ENCODE results near the gene CD2.

DNA sequence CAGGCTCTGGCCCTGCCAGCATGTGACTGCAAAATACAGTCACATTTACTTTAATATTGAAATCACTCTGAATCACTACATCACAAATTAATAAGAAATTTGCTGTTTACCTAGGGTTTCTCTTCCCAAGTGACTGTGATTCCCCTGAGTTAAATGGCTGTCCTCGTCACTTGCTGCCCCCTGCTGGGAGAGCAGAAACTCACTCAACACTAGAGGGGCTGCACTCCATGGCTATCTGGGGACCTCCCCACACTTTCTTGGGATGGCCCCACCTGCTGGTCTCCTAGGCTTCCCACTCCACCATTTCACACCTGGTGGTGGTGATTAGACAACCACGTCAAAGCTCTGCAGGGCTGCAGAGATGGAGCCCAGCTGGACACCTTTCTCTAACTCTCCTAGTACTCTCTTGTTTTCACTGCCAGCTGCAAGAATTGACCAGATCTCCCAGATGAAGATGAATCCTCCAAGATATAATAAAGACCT lies 63.4 kb downstream of the CD2 start:
- no peak for TF ChIP-seq EZH2 (IDR thresholded peaks at IDR 0.05; ENCODE audit: borderline replicate concordance, low read depth, low read length, severe bottlenecking)
- TF ChIP-seq, protein P1, sequence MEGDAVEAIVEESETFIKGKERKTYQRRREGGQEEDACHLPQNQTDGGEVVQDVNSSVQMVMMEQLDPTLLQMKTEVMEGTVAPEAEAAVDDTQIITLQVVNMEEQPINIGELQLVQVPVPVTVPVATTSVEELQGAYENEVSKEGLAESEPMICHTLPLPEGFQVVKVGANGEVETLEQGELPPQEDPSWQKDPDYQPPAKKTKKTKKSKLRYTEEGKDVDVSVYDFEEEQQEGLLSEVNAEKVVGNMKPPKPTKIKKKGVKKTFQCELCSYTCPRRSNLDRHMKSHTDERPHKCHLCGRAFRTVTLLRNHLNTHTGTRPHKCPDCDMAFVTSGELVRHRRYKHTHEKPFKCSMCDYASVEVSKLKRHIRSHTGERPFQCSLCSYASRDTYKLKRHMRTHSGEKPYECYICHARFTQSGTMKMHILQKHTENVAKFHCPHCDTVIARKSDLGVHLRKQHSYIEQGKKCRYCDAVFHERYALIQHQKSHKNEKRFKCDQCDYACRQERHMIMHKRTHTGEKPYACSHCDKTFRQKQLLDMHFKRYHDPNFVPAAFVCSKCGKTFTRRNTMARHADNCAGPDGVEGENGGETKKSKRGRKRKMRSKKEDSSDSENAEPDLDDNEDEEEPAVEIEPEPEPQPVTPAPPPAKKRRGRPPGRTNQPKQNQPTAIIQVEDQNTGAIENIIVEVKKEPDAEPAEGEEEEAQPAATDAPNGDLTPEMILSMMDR (IDR thresholded peaks at IDR 0.05; ENCODE audit: extremely low read depth in 1 of 2, insufficient read depth in 1 of 2, low read depth in 1 of 2, low read length in 2 of 2), result peak; percentile 66 to 73
- TF ChIP-seq POLR2A (IDR thresholded peaks at IDR 0.05; ENCODE audit: low read depth, low read length), result no peak
- TF ChIP-seq POLR2AphosphoS5 (IDR thresholded peaks at IDR 0.05; ENCODE audit: insufficient read depth, low read depth, low read length), result no peak
- TF ChIP-seq MYC (IDR thresholded peaks at IDR 0.05; ENCODE audit: low read depth, low read length), result no peak
- TF ChIP-seq JUN (IDR thresholded peaks at IDR 0.05; ENCODE audit: borderline replicate concordance, insufficient read depth, insufficient read length, low read depth), result no peak
- TF ChIP-seq, protein P2, sequence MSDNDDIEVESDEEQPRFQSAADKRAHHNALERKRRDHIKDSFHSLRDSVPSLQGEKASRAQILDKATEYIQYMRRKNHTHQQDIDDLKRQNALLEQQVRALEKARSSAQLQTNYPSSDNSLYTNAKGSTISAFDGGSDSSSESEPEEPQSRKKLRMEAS (IDR thresholded peaks at IDR 0.05; ENCODE audit: insufficient read depth, insufficient read length), result no peak
